Spleen (tissue), 11 donors: ENCODE results near the gene SLC35F3. TPM values are rescaled to one million over a fixed set of nuclear protein-coding genes. Genes with fewer than 3 reads are reported as not detected.

ENCODE experiments used
- DNase-seq: peaks from one replicate; pipeline ENCODE4 v3.0.0-alpha.2; 2020
- H3K27ac ChIP-seq, 8 donors: fragments of 200-600 bp; sonication (generic) in 7 of 8; 1 replicate in 4 of 8; 2 replicates in 4 of 8; pipeline versions ENCODE4 v1.5.0 to v1.8.0; 2016 to 2021; ENCODE audit warnings: inconsistent platforms in 4 of 8, mild to moderate bottlenecking in 4 of 8, moderate library complexity in 1 of 8
- H3K27me3 ChIP-seq, 7 donors: fragments of 200-600 bp; sonication (generic) in 6 of 7; replicated peaks in 1 of 7; 1 replicate in 4 of 7; 2 replicates in 3 of 7; pipeline versions ENCODE4 v1.5.0 to v1.8.0; 2016 to 2021; ENCODE audit warnings: inconsistent platforms in 3 of 7, mild to moderate bottlenecking in 1 of 7
- H3K36me3 ChIP-seq, 6 donors: fragments of 200-600 bp; sonication (generic) in 5 of 6; 1 replicate in 4 of 6; 2 replicates in 2 of 6; pipeline versions ENCODE4 v1.5.0 to v1.8.0; 2016 to 2021; ENCODE audit warnings: inconsistent platforms in 2 of 6
- H3K4me1 ChIP-seq, 6 donors: fragments of 200-600 bp; sonication (generic) in 5 of 6; 1 replicate in 3 of 6; 2 replicates in 3 of 6; pipeline versions ENCODE4 v1.5.0 to v1.8.0; 2016 to 2021; ENCODE audit warnings: inconsistent platforms in 3 of 6
- H3K4me3 ChIP-seq, 8 donors: fragments of 200-600 bp; sonication (generic) in 7 of 8; 1 replicate in 4 of 8; 2 replicates in 4 of 8; pipeline versions ENCODE4 v1.5.0 to v1.8.0; 2016 to 2021; ENCODE audit warnings: inconsistent platforms in 4 of 8, mild to moderate bottlenecking in 4 of 8, moderate library complexity in 2 of 8
- H3K9me3 ChIP-seq, 8 donors: fragments of 200-600 bp; sonication (generic) in 7 of 8; 1 replicate in 4 of 8; 2 replicates in 4 of 8; pipeline versions ENCODE4 v1.5.0 to v1.8.0; 2016 to 2021; ENCODE audit warnings: inconsistent platforms in 4 of 8
- CTCF ChIP-seq, 11 experiments: fragments of 200-600 bp in 7 of 11; fragments of 450-650 bp in 4 of 11; sonication (generic) in 4 of 11; IDR thresholded peaks in 8 of 11; conservative IDR thresholded peaks in 3 of 11; 1 replicate in 7 of 11; 2 replicates in 4 of 11; pipeline versions ENCODE4 v1.4.0 to v1.8.0; 2016 to 2021; ENCODE audit warnings: antibody characterized with exemption in 11 of 11, inconsistent platforms in 4 of 11, mild to moderate bottlenecking in 1 of 11
- POLR2A ChIP-seq, 3 donors: fragments of 450-650 bp; IDR thresholded peaks; one replicate each; pipeline ENCODE4 v1.5.1; 2017; ENCODE audit warnings: antibody characterized with exemption in 3 of 3, mild to moderate bottlenecking in 1 of 3
- POLR2AphosphoS5 ChIP-seq, 3 donors: sonication (generic); formaldehyde crosslinking; IDR thresholded peaks; one replicate each; pipeline ENCODE4 v1.5.1; 2017; ENCODE audit warnings: antibody characterized with exemption in 3 of 3
- WGBS, 5 donors: extraction: QIAGEN DNeasy Blood & Tissue Kit in 3 of 5; methylation state at CpG; one replicate each; pipeline versions ENCODE4 v1.1.5 to v1.1.7; 2013 to 2018; 5-methylcytosine and 5-hydroxymethylcytosine counted together
- intact Hi-C: fragments of 100-400 bp; cut with DNase I; formaldehyde crosslinking; loops from one replicate; pipeline ENCODE4 v1.15.0; 2023; ENCODE audit warnings: low total_unique reads
- polyA plus RNA-seq, 3 donors: library from polyadenylated mRNA; stranded (reverse); fragments of 200-250 nt; gene quantifications; one replicate each; pipeline ENCODE4 v1.2.1, GENCODE V29; 2013
- total RNA-seq, 7 donors: library from RNA; depleted of rRNA in 3 of 7; stranded (reverse); fragments of >200 nt in 3 of 7; fragmentation: NEBNext Ultra II Directional in 4 of 7; extraction: Animal tissue kit (Norgen Biotek cat#: 25700) in 4 of 7; gene quantifications; one replicate each; pipeline versions ENCODE4 v1.1.0 to v1.2.1, GENCODE V29; 2016 to 2021
- donor health status: healthy with polysubstance abuse.
- donor health status: DM: no; HTN: no; CAD: no; lungs with moderate emphysema.
- donor health status: DM: no; HTN: no; CAD: no.
- donor health status: Bipolar disorder and iron deficiency.
- donor health status: healthy.
- donor health status: DM: no; HTN: no; CAD: no.
- donor health status: DM: yes; HTN: yes; CAD: no.

Gene SLC35F3
- total and polyA plus RNA-seq, 10 donors, result 0.03 to 0.44 (median 0.11) TPM; not detected in 5

DNA sequence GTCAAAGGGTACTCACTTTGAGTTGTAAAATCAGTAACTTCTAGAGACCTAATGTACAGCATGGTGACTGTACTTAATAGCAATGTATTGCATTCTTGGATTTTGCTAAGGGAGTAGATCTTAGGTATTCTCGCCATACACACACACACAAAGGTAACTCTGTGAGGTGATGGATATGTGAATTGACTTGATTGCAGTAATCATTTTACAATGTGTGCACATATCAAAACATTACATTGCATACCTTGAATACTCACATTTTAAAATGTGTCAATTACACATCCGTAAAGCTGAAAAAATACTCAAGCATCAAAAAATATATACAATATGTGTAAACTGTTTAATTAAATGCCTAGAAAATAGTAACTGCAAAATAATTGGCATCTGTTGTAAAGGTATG, 86.0 kb downstream of the SLC35F3 start:
- no peaks in the 10 kb centered on the region for H3K4me1 ChIP-seq
- peaks cover 0 to 18% (median 0%) of the 10 kb centered on the region in 7 donors for H3K27me3 ChIP-seq
- H3K9me3 ChIP-seq, result no peaks in the 10 kb centered on the region
- no peak overlapping the region for H3K27ac ChIP-seq
- DNase-seq, result no peak
- TF ChIP-seq POLR2AphosphoS5 (IDR thresholded peaks at IDR 0.05) (no peak), POLR2A (IDR thresholded peaks at IDR 0.05) (no peak), CTCF (IDR thresholded peaks at IDR 0.05 in 8 of 11, conservative IDR thresholded peaks at IDR 0.05 in 3 of 11) (no peak)
- H3K36me3 ChIP-seq, result no peaks in the 10 kb centered on the region
- intact Hi-C loops, result no loop called here
- 41 to 87% (median 75%) methylated on average over 2 of the region's 2 CpGs for WGBS, 5 donors
- H3K4me3 ChIP-seq, result no peak overlapping the region

DNA sequence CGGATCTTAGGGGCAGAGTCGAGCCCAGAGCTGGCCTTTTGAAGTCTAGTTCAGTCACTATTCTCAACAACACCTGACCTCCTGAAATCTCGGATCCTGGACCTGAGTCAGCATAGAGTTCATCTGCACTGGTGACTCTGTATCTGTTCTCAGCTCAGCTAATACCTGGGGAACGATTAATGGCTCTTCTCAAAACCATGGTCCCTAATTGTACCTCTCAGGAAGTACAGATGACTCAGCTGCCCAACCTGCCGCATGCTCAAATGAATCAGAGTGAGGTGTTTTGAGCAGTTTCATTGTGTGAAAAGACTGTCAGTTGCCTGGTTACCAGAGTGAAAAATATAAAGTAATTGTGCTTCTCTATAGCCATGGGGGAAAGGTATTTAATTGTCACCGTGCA, 89.2 kb downstream of the SLC35F3 start:
- WGBS, 5 donors, result 40 to 57% (median 47%) methylated on average over 6 of the region's 6 CpGs
- no peak overlapping the region for H3K4me3 ChIP-seq
- intact Hi-C loops, result no loop called here
- H3K27me3 ChIP-seq, result peaks cover 0 to 28% (median 0%) of the 10 kb centered on the region in 7 donors
- H3K4me1 ChIP-seq, result no peaks in the 10 kb centered on the region
- no peak overlapping the region for H3K27ac ChIP-seq
- no peak for DNase-seq
- no peaks in the 10 kb centered on the region for H3K36me3 ChIP-seq
- no peak for TF ChIP-seq POLR2AphosphoS5 (IDR thresholded peaks at IDR 0.05)
- no peak for TF ChIP-seq POLR2A (IDR thresholded peaks at IDR 0.05)
- no peak for TF ChIP-seq CTCF (IDR thresholded peaks at IDR 0.05 in 8 of 11, conservative IDR thresholded peaks at IDR 0.05 in 3 of 11)
- no peaks in the 10 kb centered on the region for H3K9me3 ChIP-seq

GRCh38 chr1:233994112-233994511, 89.6 kb downstream of the SLC35F3 start:
- WGBS, 5 donors, result 77 to 84% (median 81%) methylated on average over 3 of the region's 3 CpGs
- Histone ChIP-seq H3K27ac (no peak overlapping the region), H3K4me3 (no peak overlapping the region), H3K4me1 (no peaks in the 10 kb centered on the region), H3K9me3 (no peaks in the 10 kb centered on the region), H3K27me3 (peaks cover 0 to 28% (median 0%) of the 10 kb centered on the region in 7 donors), H3K36me3 (no peaks in the 10 kb centered on the region)
- intact Hi-C loops, result no loop called here
- DNase-seq, result no peak
- TF ChIP-seq POLR2AphosphoS5 (IDR thresholded peaks at IDR 0.05) (no peak), CTCF (IDR thresholded peaks at IDR 0.05 in 8 of 11, conservative IDR thresholded peaks at IDR 0.05 in 3 of 11) (no peak), POLR2A (IDR thresholded peaks at IDR 0.05) (no peak)

GRCh38 chr1:233998456-233998855, 94.0 kb downstream of the SLC35F3 start:
- Histone ChIP-seq H3K9me3 (no peaks in the 10 kb centered on the region), H3K27ac (no peak overlapping the region), H3K4me3 (no peak overlapping the region), H3K36me3 (no peaks in the 10 kb centered on the region), H3K27me3 (peaks cover 0 to 30% (median 0%) of the 10 kb centered on the region in 7 donors), H3K4me1 (no peaks in the 10 kb centered on the region)
- DNase-seq, result no peak
- intact Hi-C loops, result no loop called here
- no peak for TF ChIP-seq POLR2A (IDR thresholded peaks at IDR 0.05)
- 78 to 91% (median 85%) methylated on average over 3 of the region's 3 CpGs for WGBS, 5 donors

DNA sequence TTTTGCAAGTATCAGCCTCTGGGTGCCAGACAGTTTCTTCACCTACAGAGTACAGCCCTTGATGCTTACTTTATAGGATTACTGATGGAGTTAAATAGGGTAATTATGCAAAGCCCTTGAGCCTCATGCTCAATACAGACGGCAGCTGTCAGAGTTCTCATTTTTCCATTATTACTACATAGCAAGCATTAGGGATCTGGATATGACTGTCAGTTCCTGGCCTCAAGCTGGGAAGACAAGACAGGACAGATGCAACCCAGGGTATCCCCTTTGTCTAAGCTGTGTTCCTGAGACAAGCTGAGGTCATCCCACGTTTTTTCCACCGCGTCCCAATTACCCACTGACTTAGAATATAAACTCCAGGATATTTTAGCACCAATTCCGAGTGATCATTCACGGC, 94.4 kb downstream of the SLC35F3 start:
- Histone ChIP-seq H3K9me3 (no peaks in the 10 kb centered on the region), H3K36me3 (no peaks in the 10 kb centered on the region), H3K27ac (no peak overlapping the region), H3K27me3 (peaks cover 0 to 30% (median 0%) of the 10 kb centered on the region in 7 donors), H3K4me1 (no peaks in the 10 kb centered on the region), H3K4me3 (no peak overlapping the region)
- TF ChIP-seq POLR2A (IDR thresholded peaks at IDR 0.05) (no peak), POLR2AphosphoS5 (IDR thresholded peaks at IDR 0.05) (no peak), CTCF (IDR thresholded peaks at IDR 0.05 in 8 of 11, conservative IDR thresholded peaks at IDR 0.05 in 3 of 11) (no peak)
- DNase-seq, result no peak
- 72 to 87% (median 81%) methylated on average over 6 of the region's 6 CpGs for WGBS, 5 donors
- intact Hi-C loops, result no loop called here
